Measurements from ENCODE around the gene PHACTR1.

PHACTR1 gene

GRCh38 chr6:12952318-12952717, 235.8 kb downstream of the PHACTR1 start:
- DNase-seq (ENCODE audit: low read depth) = no peak

- no peak for DNase-seq (ENCODE audit: low read depth)
Measured at GRCh38 chr6:12955956-12956355, 239.4 kb downstream of the PHACTR1 start.

- DNase-seq (ENCODE audit: low read depth) = no peak
Measured at GRCh38 chr6:12956991-12957320, 240.4 kb downstream of the PHACTR1 start.

- DNase-seq (ENCODE audit: low read depth) = no peak
Measured at GRCh38 chr6:12957321-12958051, 240.9 kb downstream of the PHACTR1 start.

- no peak for DNase-seq (ENCODE audit: low read depth)
Measured at GRCh38 chr6:12958052-12958706, 241.6 kb downstream of the PHACTR1 start.

GRCh38 chr6:12961761-12962160, 245.2 kb downstream of the PHACTR1 start:
- DNase-seq (ENCODE audit: low read depth) = no peak

- no peak for DNase-seq (ENCODE audit: low read depth)
Measured at GRCh38 chr6:12962529-12962928, 246.0 kb downstream of the PHACTR1 start.

- DNase-seq (ENCODE audit: low read depth) = no peak
Measured at GRCh38 chr6:12962987-12963386, 246.4 kb downstream of the PHACTR1 start.

- DNase-seq (ENCODE audit: low read depth) = no peak
Measured at GRCh38 chr6:12963567-12963966, 247.0 kb downstream of the PHACTR1 start.

GRCh38 chr6:12967686-12968085, 251.1 kb downstream of the PHACTR1 start:
- no peak for DNase-seq (ENCODE audit: low read depth)

GRCh38 chr6:12968290-12968689, 251.7 kb downstream of the PHACTR1 start:
- no peak for DNase-seq (ENCODE audit: low read depth)

GRCh38 chr6:12968839-12969558, 252.4 kb downstream of the PHACTR1 start:
- DNase-seq (ENCODE audit: low read depth) = no peak

GRCh38 chr6:12969966-12970365, 253.4 kb downstream of the PHACTR1 start:
- DNase-seq (ENCODE audit: low read depth) = no peak

GRCh38 chr6:12973386-12973785, 256.8 kb downstream of the PHACTR1 start:
- DNase-seq (ENCODE audit: low read depth) = no peak

- no peak for DNase-seq (ENCODE audit: low read depth)
Measured at GRCh38 chr6:12974551-12974950, 258.0 kb downstream of the PHACTR1 start.

GRCh38 chr6:12976366-12976765, 259.8 kb downstream of the PHACTR1 start:
- DNase-seq (ENCODE audit: low read depth) = no peak

GRCh38 chr6:12977206-12977605, 260.6 kb downstream of the PHACTR1 start:
- DNase-seq (ENCODE audit: low read depth) = no peak

GRCh38 chr6:12977806-12978205, 261.2 kb downstream of the PHACTR1 start:
- no peak for DNase-seq (ENCODE audit: low read depth)

GRCh38 chr6:12980741-12981140, 264.2 kb downstream of the PHACTR1 start:
- no peak for DNase-seq (ENCODE audit: low read depth)

GRCh38 chr6:12984776-12985175, 268.2 kb downstream of the PHACTR1 start:
- DNase-seq (ENCODE audit: low read depth) = no peak

GRCh38 chr6:12987783-12988182, 271.2 kb downstream of the PHACTR1 start:
- no peak for DNase-seq (ENCODE audit: low read depth)

- no peak for DNase-seq (ENCODE audit: low read depth)
Measured at GRCh38 chr6:12990162-12990561, 273.6 kb downstream of the PHACTR1 start.

GRCh38 chr6:12991435-12991834, 274.9 kb downstream of the PHACTR1 start:
- DNase-seq (ENCODE audit: low read depth) = no peak
